ENCODE results near the gene CYP19A1.

The CYP19A1 gene

DNA sequence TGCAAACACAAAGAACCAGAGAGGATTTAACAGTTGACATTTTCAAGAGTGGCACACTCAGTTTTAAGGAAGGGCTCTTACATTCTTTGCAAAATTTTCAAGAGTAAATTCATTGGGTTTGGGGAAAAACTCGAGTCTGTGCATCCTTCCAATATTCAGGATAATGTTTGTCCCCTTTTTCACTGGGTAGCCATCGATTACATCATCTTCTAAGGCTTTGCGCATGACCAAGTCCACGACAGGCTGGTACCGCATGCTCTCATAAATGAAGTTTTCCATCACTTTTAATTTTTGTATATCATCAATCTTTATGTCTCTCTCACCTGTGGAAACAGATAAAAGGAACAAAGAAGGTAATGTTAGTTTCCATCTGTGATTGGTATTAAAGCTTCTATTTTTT is 126.2 kb downstream of the CYP19A1 start:
- Histone ChIP-seq H3K4me1 (ENCODE audit: control insufficient read depth, insufficient read depth, low read length, poor library complexity, severe bottlenecking) (no peaks in the 10 kb centered on the region), H3K9me3 (ENCODE audit: control insufficient read depth, low read length) (no peaks in the 10 kb centered on the region), H3K4me3 (ENCODE audit: extremely low read depth, insufficient read depth, low read length, poor library complexity, severe bottlenecking) (no peak overlapping the region), H3K36me3 (ENCODE audit: control insufficient read depth, insufficient read depth, low read length) (no peaks in the 10 kb centered on the region), H3K27ac (ENCODE audit: low read depth, low read length, severe bottlenecking) (no peak overlapping the region)
- WGBS, 2 experiments (ENCODE audit: insufficient coverage in 2 of 2): 82 to 94% methylated on average over 4 of the region's 5 CpGs

DNA sequence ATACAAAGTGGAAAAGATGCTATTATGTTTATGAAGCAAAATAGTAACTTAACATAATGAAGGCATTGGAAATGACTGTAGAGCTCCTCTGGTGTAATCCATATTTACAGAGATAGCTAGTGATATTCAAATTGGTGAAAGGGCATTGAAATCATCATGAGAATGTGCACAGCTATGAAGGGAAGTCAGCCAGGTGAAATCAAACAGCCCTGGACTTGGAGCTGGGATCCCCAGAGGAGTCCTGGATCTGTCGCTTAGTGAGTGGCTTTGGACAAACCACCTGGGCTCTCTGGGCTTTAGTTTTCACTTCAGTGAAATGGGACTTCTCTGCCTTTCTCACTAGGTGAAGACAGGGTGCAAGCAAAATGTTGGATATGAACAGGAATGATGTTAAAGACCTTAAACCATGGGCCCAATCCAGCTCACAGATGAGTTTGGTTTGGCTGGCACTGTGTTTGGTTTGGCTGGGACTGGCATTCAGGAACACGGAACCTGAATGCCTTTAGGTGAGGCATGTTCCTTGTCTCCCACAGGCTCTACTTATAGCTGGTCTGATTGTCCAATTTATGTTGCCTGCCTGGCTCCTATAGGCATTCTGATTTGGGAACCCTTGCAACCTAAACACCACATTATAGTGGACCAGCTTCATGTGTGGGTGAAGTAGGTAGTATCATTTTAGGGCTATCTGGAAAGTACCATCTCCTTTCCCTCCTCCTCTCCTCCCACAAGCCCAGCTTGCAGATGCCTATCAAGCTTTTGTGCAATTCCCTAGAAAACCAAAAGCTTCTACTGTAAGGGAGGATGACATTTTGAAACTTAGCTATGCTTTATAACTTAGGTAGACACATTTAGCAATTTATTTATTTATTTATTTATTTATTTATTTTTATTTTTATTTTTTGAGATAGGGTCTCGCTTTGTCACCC is 133.1 kb downstream of the CYP19A1 start:
- no peaks in the 10 kb centered on the region for H3K4me1 ChIP-seq (ENCODE audit: control insufficient read depth, insufficient read depth, low read length, poor library complexity, severe bottlenecking)
- H3K9me3 ChIP-seq (ENCODE audit: control insufficient read depth, low read length): no peaks in the 10 kb centered on the region
- no peak overlapping the region for H3K27ac ChIP-seq (ENCODE audit: low read depth, low read length, severe bottlenecking)
- no peaks in the 10 kb centered on the region for H3K36me3 ChIP-seq (ENCODE audit: control insufficient read depth, insufficient read depth, low read length)
- H3K4me3 ChIP-seq (ENCODE audit: extremely low read depth, insufficient read depth, low read length, poor library complexity, severe bottlenecking): no peak overlapping the region
- WGBS, 2 experiments (ENCODE audit: insufficient coverage in 2 of 2): 94 to 100% methylated on average over 2 of the region's 3 CpGs

DNA sequence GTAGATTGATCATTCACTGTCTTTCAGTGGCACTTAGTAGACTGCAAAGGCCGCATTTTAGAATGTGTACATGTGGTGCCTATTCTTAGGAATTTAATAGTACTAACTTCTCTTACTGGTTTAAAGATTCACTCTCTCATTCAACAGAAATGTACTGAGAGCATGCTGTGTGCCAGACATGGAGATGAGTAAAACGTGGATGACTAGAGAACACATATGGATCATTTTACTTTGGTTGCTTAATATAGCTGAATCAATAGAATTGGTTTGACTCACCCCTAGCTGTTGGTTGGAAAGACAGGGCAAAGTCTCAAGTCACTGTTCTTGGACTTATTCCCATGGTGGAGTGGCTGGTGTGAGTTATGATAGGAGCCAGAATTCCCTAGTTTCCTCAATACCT is 134.6 kb downstream of the CYP19A1 start:
- Histone ChIP-seq H3K4me3 (ENCODE audit: extremely low read depth, insufficient read depth, low read length, poor library complexity, severe bottlenecking) (no peak overlapping the region), H3K36me3 (ENCODE audit: control insufficient read depth, insufficient read depth, low read length) (no peaks in the 10 kb centered on the region), H3K27ac (ENCODE audit: low read depth, low read length, severe bottlenecking) (no peak overlapping the region), H3K9me3 (ENCODE audit: control insufficient read depth, low read length) (no peaks in the 10 kb centered on the region), H3K4me1 (ENCODE audit: control insufficient read depth, insufficient read depth, low read length, poor library complexity, severe bottlenecking) (no peaks in the 10 kb centered on the region)
- 60% methylated on average over 1 of the region's 2 CpGs; no CpG with 5 or more reads in 1 of the 2 experiments for WGBS, 2 experiments (ENCODE audit: insufficient coverage in 2 of 2)

DNA sequence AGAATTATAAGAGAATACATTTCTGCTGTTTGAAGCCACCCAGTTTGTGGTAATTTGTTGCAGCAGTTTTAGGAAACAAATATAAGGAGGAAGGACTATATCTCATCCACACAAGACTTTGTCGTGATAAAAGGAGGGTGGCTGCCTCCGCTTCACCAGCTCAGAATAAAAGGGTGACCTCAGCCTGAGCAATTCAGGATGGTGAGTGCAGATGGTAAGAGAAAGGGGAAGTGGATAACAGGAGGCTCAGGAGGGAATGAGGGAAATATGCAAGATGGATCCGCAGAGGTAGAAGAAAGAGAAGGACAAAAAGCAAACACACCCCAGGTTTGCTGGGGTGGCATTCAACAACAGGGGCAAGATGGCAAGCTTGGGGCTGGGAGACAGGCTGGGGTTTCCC is 135.6 kb downstream of the CYP19A1 start:
- H3K9me3 ChIP-seq (ENCODE audit: control insufficient read depth, low read length): no peaks in the 10 kb centered on the region
- H3K27ac ChIP-seq (ENCODE audit: low read depth, low read length, severe bottlenecking): no peak overlapping the region
- H3K36me3 ChIP-seq (ENCODE audit: control insufficient read depth, insufficient read depth, low read length): no peaks in the 10 kb centered on the region
- H3K4me3 ChIP-seq (ENCODE audit: extremely low read depth, insufficient read depth, low read length, poor library complexity, severe bottlenecking): no peak overlapping the region
- H3K4me1 ChIP-seq (ENCODE audit: control insufficient read depth, insufficient read depth, low read length, poor library complexity, severe bottlenecking): no peaks in the 10 kb centered on the region
- 100% methylated on average over 2 of the region's 3 CpGs; no CpG with 5 or more reads in 1 of the 2 experiments for WGBS, 2 experiments (ENCODE audit: insufficient coverage in 2 of 2)

DNA sequence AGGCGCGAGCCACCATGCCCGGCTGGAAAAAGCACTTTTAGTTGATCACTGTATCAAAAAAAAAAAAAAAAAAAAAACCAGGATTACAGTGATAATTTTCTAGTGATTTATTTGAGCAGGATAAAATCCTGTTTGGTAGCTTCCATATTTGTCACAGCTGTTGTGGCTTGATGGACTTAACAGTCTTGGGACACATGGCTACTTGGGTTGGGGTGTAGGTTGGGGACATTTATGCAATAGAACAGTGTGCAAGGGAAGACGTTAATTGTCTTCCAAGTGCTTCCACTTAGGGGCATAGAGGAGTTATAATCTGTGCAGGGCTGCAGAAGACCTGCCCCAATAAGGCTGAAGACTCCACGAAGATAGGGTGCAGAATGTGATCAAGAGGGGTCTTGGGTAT is 136.8 kb downstream of the CYP19A1 start:
- H3K4me3 ChIP-seq (ENCODE audit: extremely low read depth, insufficient read depth, low read length, poor library complexity, severe bottlenecking): no peak overlapping the region
- H3K36me3 ChIP-seq (ENCODE audit: control insufficient read depth, insufficient read depth, low read length): no peaks in the 10 kb centered on the region
- H3K4me1 ChIP-seq (ENCODE audit: control insufficient read depth, insufficient read depth, low read length, poor library complexity, severe bottlenecking): no peaks in the 10 kb centered on the region
- H3K9me3 ChIP-seq (ENCODE audit: control insufficient read depth, low read length): no peaks in the 10 kb centered on the region
- 73 to 79% methylated on average over 2 of the region's 5 CpGs for WGBS, 2 experiments (ENCODE audit: insufficient coverage in 2 of 2)
- no peak overlapping the region for H3K27ac ChIP-seq (ENCODE audit: low read depth, low read length, severe bottlenecking)

DNA sequence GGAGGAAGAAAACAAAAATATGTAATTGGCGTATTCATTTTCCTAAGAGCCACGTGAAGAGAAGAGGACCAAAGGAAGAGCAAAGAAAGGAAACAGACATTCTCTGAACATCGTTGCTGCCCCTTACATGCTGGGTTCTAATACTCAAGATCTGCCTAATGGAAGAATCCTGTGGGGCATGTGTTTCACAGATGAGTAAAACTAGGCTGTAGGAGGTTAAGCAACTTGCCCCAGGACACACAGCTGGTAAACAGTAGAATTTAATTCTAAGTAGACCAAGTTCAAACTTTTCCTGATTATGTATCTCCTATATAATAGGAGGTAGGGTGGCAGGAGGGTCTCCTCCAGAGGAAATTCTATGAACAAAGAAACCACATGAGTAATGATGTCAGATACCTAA is 137.6 kb downstream of the CYP19A1 start:
- 68 to 80% methylated on average over 2 to 3 of the region's 3 CpGs for WGBS, 2 experiments (ENCODE audit: insufficient coverage in 2 of 2)
- H3K4me1 ChIP-seq (ENCODE audit: control insufficient read depth, insufficient read depth, low read length, poor library complexity, severe bottlenecking): no peaks in the 10 kb centered on the region
- no peak overlapping the region for H3K27ac ChIP-seq (ENCODE audit: low read depth, low read length, severe bottlenecking)
- H3K36me3 ChIP-seq (ENCODE audit: control insufficient read depth, insufficient read depth, low read length): no peaks in the 10 kb centered on the region
- H3K9me3 ChIP-seq (ENCODE audit: control insufficient read depth, low read length): no peaks in the 10 kb centered on the region
- no peak overlapping the region for H3K4me3 ChIP-seq (ENCODE audit: extremely low read depth, insufficient read depth, low read length, poor library complexity, severe bottlenecking)

DNA sequence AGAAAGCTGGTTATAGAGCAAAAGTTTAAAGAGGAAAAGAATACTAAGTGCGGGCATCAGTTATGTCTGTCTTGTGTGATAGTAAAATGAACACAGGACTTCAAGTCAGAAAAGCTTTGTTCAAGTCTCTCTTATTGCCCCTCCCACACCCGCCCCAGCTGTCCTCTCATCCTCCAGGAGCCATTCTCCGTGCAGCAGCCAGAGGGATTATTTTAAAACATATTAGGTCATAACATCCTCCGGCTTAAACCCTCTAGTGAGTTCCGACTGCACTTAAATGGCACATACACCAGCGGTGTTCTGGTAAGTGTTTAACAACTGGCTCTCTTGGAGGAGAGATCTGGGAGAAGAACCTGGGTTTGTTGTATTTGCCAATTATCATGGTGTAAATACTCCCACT is 138.9 kb downstream of the CYP19A1 start:
- WGBS, 2 experiments (ENCODE audit: insufficient coverage in 2 of 2): 100% methylated on average over 3 of the region's 6 CpGs; no CpG with 5 or more reads in 1 of the 2 experiments

DNA sequence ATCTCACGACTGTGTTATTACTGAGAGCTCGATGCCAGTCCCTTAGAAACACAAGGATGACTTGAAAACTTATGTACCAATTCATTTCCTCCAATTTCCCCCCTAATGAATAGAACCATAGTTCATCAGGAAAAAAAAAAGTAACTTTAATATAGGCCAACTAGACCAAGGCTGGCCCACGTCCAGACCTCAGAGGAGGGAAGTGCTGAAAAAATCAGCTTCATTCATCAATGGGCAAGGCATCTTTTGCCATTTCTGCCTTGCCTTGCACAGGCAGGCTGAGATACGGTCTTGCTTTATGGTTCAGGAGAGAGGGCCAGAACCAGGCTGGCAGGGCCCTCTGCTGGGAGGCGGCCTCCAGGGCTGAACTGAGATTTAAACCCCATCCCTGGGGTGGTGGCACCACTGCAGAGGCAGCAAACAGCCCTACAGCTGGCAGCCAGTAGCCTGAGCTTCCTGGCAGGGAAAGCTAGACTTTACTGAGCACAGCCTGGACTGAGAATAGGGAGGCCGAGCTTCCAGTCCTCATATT is 139.6 kb downstream of the CYP19A1 start:
- H3K9me3 ChIP-seq (ENCODE audit: control insufficient read depth, low read length): no peaks in the 10 kb centered on the region
- H3K36me3 ChIP-seq (ENCODE audit: control insufficient read depth, insufficient read depth, low read length): no peaks in the 10 kb centered on the region
- H3K4me1 ChIP-seq (ENCODE audit: control insufficient read depth, insufficient read depth, low read length, poor library complexity, severe bottlenecking): no peaks in the 10 kb centered on the region
- WGBS, 2 experiments (ENCODE audit: insufficient coverage in 2 of 2): 73 to 86% methylated on average over 3 to 5 of the region's 6 CpGs
- no peak overlapping the region for H3K4me3 ChIP-seq (ENCODE audit: extremely low read depth, insufficient read depth, low read length, poor library complexity, severe bottlenecking)
- H3K27ac ChIP-seq (ENCODE audit: low read depth, low read length, severe bottlenecking): no peak overlapping the region

More for the DNA sequence above, 138.9 kb downstream of the CYP19A1 start:
- H3K27ac ChIP-seq (ENCODE audit: low read depth, low read length, severe bottlenecking): no peak overlapping the region
- no peak overlapping the region for H3K4me3 ChIP-seq (ENCODE audit: extremely low read depth, insufficient read depth, low read length, poor library complexity, severe bottlenecking)
- no peaks in the 10 kb centered on the region for H3K4me1 ChIP-seq (ENCODE audit: control insufficient read depth, insufficient read depth, low read length, poor library complexity, severe bottlenecking)
- no peaks in the 10 kb centered on the region for H3K36me3 ChIP-seq (ENCODE audit: control insufficient read depth, insufficient read depth, low read length)
- H3K9me3 ChIP-seq (ENCODE audit: control insufficient read depth, low read length): no peaks in the 10 kb centered on the region

DNA sequence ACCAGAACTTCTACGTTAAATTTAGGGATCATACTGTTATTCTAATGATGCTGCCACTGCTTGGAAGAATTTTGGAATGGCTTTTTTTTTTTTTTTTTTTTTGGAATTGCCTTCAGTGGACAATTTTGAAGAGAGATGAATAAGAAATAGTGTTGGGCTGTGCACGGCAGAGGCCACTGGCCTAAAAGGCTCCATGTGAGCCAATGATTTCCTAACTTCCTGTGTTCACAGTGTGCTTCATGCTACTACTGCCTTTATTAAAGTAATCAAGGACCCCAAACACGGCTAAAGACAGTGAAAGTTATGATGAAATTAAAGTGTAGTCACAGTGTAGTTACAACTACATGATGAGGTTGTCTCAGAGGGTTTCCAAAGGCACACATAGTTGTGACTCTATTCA is 142.9 kb downstream of the CYP19A1 start:
- peaks cover 7% of the 10 kb centered on the region for H3K4me1 ChIP-seq (ENCODE audit: control insufficient read depth, insufficient read depth, low read length, poor library complexity, severe bottlenecking)
- WGBS, 2 experiments (ENCODE audit: insufficient coverage in 2 of 2): 100% methylated on average over 2 of the region's 3 CpGs; no CpG with 5 or more reads in 1 of the 2 experiments
- H3K27ac ChIP-seq (ENCODE audit: low read depth, low read length, severe bottlenecking): no peak overlapping the region
- no peak overlapping the region for H3K4me3 ChIP-seq (ENCODE audit: extremely low read depth, insufficient read depth, low read length, poor library complexity, severe bottlenecking)
- H3K9me3 ChIP-seq (ENCODE audit: control insufficient read depth, low read length): no peaks in the 10 kb centered on the region
- no peaks in the 10 kb centered on the region for H3K36me3 ChIP-seq (ENCODE audit: control insufficient read depth, insufficient read depth, low read length)

DNA sequence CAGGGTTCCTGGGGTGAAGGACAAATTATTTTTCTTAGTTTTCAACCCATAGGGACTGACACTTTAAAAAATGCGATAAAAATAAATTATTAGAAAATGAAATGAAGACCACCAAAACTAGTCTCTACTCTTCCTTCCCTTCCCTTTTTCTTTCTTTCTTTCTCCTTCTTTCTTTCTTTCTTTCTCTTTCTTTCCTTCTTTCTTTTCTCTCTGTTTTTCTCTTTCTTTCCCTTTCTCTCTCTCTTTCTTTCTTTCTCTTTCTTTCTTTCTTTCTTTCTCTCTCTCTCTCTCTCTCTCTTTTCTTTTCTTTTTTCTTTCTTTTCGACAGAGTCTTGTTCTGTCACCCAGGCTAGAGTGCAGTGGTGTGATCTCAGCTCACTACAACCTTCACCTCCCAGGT is 144.4 kb downstream of the CYP19A1 start:
- H3K9me3 ChIP-seq (ENCODE audit: control insufficient read depth, low read length): no peaks in the 10 kb centered on the region
- 50 to 71% methylated on average over 1 of the region's 2 CpGs for WGBS, 2 experiments (ENCODE audit: insufficient coverage in 2 of 2)
- no peaks in the 10 kb centered on the region for H3K36me3 ChIP-seq (ENCODE audit: control insufficient read depth, insufficient read depth, low read length)
- no peak overlapping the region for H3K27ac ChIP-seq (ENCODE audit: low read depth, low read length, severe bottlenecking)
- H3K4me1 ChIP-seq (ENCODE audit: control insufficient read depth, insufficient read depth, low read length, poor library complexity, severe bottlenecking): peaks cover 7% of the 10 kb centered on the region
- H3K4me3 ChIP-seq (ENCODE audit: extremely low read depth, insufficient read depth, low read length, poor library complexity, severe bottlenecking): no peak overlapping the region

DNA sequence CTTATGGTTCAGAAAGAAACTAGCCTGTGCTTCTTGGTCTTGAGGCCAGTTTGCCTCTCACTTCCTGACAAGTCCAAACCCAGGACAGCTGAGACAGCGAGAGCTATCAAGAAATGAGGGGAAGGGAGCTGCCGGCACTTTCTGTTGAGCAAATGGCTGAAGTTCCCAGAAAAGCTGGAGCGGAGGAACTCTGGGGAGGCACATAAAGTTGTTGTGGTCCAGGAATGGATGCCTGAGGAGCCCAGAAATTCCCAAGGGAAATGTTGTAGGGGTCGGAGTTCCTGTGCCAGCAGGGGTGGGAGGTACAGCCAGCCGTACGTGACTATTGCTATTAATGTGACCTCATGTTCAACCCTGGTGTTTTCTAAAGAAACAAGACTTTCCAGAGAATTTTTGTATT is 144.9 kb downstream of the CYP19A1 start:
- WGBS, 2 experiments (ENCODE audit: insufficient coverage in 2 of 2): 81 to 83% methylated on average over 2 to 6 of the region's 6 CpGs
- Histone ChIP-seq H3K27ac (ENCODE audit: low read depth, low read length, severe bottlenecking) (no peak overlapping the region), H3K9me3 (ENCODE audit: control insufficient read depth, low read length) (no peaks in the 10 kb centered on the region), H3K4me3 (ENCODE audit: extremely low read depth, insufficient read depth, low read length, poor library complexity, severe bottlenecking) (no peak overlapping the region), H3K36me3 (ENCODE audit: control insufficient read depth, insufficient read depth, low read length) (no peaks in the 10 kb centered on the region), H3K4me1 (ENCODE audit: control insufficient read depth, insufficient read depth, low read length, poor library complexity, severe bottlenecking) (peaks cover 7% of the 10 kb centered on the region)
